ENCODE measurements around the gene FARS2. TPM values are rescaled to one million over a fixed set of nuclear protein-coding genes. Genes with fewer than 3 reads are reported as not detected.
A peak's percentile ranks its signal among the peaks of the same experiment; 100 is the strongest.

The FARS2 gene
- total and polyA plus RNA-seq, 9 of the 15 experiments (the other 6 are each of a cell fraction or from before 2014, with no cell fraction given): 16.5 to 62.2 (median 27.0) TPM

- TF ChIP-seq REST (IDR thresholded peaks at IDR 0.05; ENCODE audit: borderline replicate concordance) (no peak), REST (CRISPR knock-in tag; IDR thresholded peaks at IDR 0.05; ENCODE audit: low read depth) (0 out of 2 replicates have a peak, but pooled peaks have one; percentile 15), BHLHE40 (IDR thresholded peaks at IDR 0.05; ENCODE audit: low read length) (peak; percentile 81; the same call in 1 of the 2 replicates), ATF1 (CRISPR knock-in tag; IDR thresholded peaks at IDR 0.05) (no peak), ATF1 (tag; IDR thresholded peaks at IDR 0.05) (peak; percentile 46; the same call in 1 of the 2 replicates), ZNF224 (CRISPR knock-in tag; IDR thresholded peaks at IDR 0.05) (no peak), THRAP3 (IDR thresholded peaks at IDR 0.05; ENCODE audit: borderline replicate concordance) (no peak), SLC30A9 (CRISPR knock-in tag; IDR thresholded peaks at IDR 0.05) (no peak), ZKSCAN8 (CRISPR knock-in tag; IDR thresholded peaks at IDR 0.05) (peak; percentile 17; the same call in 1 of the 2 replicates), GATA2 (CRISPR knock-in tag; IDR thresholded peaks at IDR 0.05) (no peak), FOS (IDR thresholded peaks at IDR 0.05; ENCODE audit: extremely low read depth, insufficient read length) (no peak), RBM17 (IDR thresholded peaks at IDR 0.05; ENCODE audit: borderline replicate concordance, low read depth, low read length) (no peak), NR1H2 (CRISPR knock-in tag; IDR thresholded peaks at IDR 0.05) (no peak), ZNF707 (CRISPR knock-in tag; conservative IDR thresholded peaks at IDR 0.05) (no peak), MYNN (IDR thresholded peaks at IDR 0.05) (no peak), MYNN (CRISPR knock-in tag; IDR thresholded peaks at IDR 0.05) (no peak), CHCHD3 (CRISPR knock-in tag; IDR thresholded peaks at IDR 0.05) (no peak), STAT5A (IDR thresholded peaks at IDR 0.05; ENCODE audit: borderline replicate concordance, low read length) (no peak)
- TF ChIP-seq, protein P1, sequence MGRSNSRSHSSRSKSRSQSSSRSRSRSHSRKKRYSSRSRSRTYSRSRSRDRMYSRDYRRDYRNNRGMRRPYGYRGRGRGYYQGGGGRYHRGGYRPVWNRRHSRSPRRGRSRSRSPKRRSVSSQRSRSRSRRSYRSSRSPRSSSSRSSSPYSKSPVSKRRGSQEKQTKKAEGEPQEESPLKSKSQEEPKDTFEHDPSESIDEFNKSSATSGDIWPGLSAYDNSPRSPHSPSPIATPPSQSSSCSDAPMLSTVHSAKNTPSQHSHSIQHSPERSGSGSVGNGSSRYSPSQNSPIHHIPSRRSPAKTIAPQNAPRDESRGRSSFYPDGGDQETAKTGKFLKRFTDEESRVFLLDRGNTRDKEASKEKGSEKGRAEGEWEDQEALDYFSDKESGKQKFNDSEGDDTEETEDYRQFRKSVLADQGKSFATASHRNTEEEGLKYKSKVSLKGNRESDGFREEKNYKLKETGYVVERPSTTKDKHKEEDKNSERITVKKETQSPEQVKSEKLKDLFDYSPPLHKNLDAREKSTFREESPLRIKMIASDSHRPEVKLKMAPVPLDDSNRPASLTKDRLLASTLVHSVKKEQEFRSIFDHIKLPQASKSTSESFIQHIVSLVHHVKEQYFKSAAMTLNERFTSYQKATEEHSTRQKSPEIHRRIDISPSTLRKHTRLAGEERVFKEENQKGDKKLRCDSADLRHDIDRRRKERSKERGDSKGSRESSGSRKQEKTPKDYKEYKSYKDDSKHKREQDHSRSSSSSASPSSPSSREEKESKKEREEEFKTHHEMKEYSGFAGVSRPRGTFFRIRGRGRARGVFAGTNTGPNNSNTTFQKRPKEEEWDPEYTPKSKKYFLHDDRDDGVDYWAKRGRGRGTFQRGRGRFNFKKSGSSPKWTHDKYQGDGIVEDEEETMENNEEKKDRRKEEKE (IDR thresholded peaks at IDR 0.05; ENCODE audit: borderline replicate concordance in 1 of 2, control insufficient read depth in 1 of 2, low read depth in 2 of 2, low read length in 1 of 2): no peak
These were observed 33.3 kb downstream of the FARS2 start (continued) for GRCh38 chr6:5294392-5295211.
